ENCODE measurements around the gene PUS1. TPM values are rescaled to one million over a fixed set of nuclear protein-coding genes. Genes with fewer than 3 reads are reported as not detected.

Gene PUS1
- total and polyA plus RNA-seq, 9 of the 15 experiments (the other 6 are each of a cell fraction or from before 2014, with no cell fraction given): 1.9 to 90.8 (median 30.0) TPM

DNA sequence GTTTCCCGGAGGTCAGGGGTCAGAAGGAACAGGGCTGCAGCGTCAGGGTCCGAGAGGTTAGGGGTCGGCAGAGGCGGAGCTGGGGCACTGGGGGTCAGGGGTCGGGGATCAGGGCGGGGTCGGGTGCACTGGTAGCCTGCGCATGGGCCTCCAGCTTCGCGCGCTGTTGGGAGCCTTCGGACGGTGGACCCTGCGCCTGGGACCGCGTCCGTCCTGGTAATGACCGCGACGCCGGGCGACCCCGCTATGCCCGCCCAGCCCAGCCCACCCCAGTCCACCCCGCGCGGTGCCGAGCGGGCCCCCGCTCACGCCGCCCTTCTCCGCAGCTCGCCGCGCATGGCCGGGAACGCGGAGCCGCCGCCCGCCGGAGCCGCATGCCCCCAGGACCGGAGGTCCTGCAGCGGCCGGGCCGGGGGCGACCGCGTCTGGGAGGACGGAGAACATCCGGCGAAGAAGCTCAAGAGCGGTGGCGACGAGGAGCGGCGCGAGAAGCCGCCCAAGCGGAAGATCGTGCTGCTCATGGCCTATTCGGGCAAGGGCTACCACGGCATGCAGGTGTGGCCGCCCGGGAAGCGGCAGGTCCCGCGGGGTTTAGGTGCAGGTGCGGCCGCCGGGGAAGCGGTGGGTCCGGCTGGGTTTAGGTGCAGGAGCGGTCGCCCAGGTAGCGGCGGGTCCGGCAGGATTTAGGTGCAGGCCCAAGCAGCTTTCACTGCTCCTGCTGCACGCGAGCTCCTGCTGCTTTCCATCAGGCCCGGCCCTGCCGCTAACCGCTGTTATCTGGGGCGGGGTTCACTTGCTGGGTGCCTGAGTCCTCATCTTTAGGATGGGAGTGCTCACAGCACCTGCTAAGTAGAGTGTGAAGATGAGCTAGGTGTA, 743 bp downstream of the PUS1 start (continued):
- TF ChIP-seq, protein P1, sequence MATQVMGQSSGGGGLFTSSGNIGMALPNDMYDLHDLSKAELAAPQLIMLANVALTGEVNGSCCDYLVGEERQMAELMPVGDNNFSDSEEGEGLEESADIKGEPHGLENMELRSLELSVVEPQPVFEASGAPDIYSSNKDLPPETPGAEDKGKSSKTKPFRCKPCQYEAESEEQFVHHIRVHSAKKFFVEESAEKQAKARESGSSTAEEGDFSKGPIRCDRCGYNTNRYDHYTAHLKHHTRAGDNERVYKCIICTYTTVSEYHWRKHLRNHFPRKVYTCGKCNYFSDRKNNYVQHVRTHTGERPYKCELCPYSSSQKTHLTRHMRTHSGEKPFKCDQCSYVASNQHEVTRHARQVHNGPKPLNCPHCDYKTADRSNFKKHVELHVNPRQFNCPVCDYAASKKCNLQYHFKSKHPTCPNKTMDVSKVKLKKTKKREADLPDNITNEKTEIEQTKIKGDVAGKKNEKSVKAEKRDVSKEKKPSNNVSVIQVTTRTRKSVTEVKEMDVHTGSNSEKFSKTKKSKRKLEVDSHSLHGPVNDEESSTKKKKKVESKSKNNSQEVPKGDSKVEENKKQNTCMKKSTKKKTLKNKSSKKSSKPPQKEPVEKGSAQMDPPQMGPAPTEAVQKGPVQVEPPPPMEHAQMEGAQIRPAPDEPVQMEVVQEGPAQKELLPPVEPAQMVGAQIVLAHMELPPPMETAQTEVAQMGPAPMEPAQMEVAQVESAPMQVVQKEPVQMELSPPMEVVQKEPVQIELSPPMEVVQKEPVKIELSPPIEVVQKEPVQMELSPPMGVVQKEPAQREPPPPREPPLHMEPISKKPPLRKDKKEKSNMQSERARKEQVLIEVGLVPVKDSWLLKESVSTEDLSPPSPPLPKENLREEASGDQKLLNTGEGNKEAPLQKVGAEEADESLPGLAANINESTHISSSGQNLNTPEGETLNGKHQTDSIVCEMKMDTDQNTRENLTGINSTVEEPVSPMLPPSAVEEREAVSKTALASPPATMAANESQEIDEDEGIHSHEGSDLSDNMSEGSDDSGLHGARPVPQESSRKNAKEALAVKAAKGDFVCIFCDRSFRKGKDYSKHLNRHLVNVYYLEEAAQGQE (IDR thresholded peaks at IDR 0.05; ENCODE audit: borderline replicate concordance): no peak
- TF ChIP-seq, protein P1 (CRISPR knock-in tag; IDR thresholded peaks at IDR 0.05; ENCODE audit: low read depth): no peak
- TF ChIP-seq FOXM1 (IDR thresholded peaks at IDR 0.05; ENCODE audit: low read depth) (no peak), FOXM1 (CRISPR knock-in tag; IDR thresholded peaks at IDR 0.05; ENCODE audit: low read depth) (no peak), ZNF79 (CRISPR knock-in tag; IDR thresholded peaks at IDR 0.05; ENCODE audit: low read depth) (no peak), ESRRA (IDR thresholded peaks at IDR 0.05; ENCODE audit: borderline replicate concordance, low read depth) (no peak), NR2C1 (IDR thresholded peaks at IDR 0.05) (peak; percentile 21; the same call in 1 of the 2 replicates), NR2C1 (tag; IDR thresholded peaks at IDR 0.05) (no peak), XRCC5 (IDR thresholded peaks at IDR 0.05; ENCODE audit: low read depth, low read length) (no peak), MAFF (IDR thresholded peaks at IDR 0.05; ENCODE audit: low read length) (no peak), ZNF282 (CRISPR knock-in tag; IDR thresholded peaks at IDR 0.05) (no peak), ZNF431 (CRISPR knock-in tag; IDR thresholded peaks at IDR 0.05) (peak; percentile 46; the same call in 1 of the 2 replicates), BDP1 (IDR thresholded peaks at IDR 0.05; ENCODE audit: insufficient read depth, insufficient read length) (no peak), SIRT6 (IDR thresholded peaks at IDR 0.05; ENCODE audit: low read depth, low read length) (no peak), ZBTB7A (IDR thresholded peaks at IDR 0.05; ENCODE audit: borderline replicate concordance, control insufficient read depth, low read depth, low read length) (peak; percentile 92), ZNF76 (CRISPR knock-in tag; IDR thresholded peaks at IDR 0.05; ENCODE audit: borderline replicate concordance) (no peak)
- TF ChIP-seq, protein P2, sequence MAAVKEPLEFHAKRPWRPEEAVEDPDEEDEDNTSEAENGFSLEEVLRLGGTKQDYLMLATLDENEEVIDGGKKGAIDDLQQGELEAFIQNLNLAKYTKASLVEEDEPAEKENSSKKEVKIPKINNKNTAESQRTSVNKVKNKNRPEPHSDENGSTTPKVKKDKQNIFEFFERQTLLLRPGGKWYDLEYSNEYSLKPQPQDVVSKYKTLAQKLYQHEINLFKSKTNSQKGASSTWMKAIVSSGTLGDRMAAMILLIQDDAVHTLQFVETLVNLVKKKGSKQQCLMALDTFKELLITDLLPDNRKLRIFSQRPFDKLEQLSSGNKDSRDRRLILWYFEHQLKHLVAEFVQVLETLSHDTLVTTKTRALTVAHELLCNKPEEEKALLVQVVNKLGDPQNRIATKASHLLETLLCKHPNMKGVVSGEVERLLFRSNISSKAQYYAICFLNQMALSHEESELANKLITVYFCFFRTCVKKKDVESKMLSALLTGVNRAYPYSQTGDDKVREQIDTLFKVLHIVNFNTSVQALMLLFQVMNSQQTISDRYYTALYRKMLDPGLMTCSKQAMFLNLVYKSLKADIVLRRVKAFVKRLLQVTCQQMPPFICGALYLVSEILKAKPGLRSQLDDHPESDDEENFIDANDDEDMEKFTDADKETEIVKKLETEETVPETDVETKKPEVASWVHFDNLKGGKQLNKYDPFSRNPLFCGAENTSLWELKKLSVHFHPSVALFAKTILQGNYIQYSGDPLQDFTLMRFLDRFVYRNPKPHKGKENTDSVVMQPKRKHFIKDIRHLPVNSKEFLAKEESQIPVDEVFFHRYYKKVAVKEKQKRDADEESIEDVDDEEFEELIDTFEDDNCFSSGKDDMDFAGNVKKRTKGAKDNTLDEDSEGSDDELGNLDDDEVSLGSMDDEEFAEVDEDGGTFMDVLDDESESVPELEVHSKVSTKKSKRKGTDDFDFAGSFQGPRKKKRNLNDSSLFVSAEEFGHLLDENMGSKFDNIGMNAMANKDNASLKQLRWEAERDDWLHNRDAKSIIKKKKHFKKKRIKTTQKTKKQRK (IDR thresholded peaks at IDR 0.05; ENCODE audit: borderline replicate concordance, low read depth, low read length): no peak
